Measurements from ENCODE around the gene EPHA5. TPM values are rescaled to one million over a fixed set of nuclear protein-coding genes. Genes with fewer than 3 reads are reported as not detected.

The EPHA5 gene
- total and polyA plus RNA-seq, 9 of the 15 experiments (the other 6 are each of a cell fraction or from before 2014, with no cell fraction given) = 0.04 TPM; not detected in 8

DNA sequence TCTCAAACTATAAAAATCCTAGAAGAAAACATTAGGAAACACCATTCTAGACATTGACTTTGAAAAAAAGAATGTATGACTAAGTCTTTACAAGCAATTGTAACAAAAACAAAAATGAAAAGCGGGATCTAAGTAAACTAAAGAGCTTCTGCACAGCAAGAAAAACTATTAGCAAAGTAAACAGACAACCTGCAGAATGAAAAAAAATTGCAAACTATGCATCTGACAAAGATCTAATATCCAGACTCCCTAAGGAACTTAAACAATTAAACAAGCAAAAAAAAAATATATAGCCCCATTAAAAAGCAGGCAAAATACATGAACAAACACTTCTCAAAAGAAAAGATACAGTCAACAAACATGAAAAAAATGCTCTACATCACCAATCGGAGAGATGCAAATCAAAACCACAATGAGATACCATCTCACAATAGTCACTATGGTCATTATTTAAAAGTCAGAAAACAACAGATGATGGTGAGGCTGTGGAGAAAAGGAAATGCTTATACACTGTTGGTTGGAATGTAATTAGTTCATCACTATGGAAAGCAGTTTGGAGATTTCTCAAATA is 168.1 kb downstream of the EPHA5 start:
- WGBS (ENCODE audit: insufficient coverage, low coverage, missing lambda C conversion rate) = 0% methylated on average over 2 of the region's 2 CpGs
- Histone ChIP-seq H2AFZ (ENCODE audit: low read depth, low read length) (no peak overlapping the region), H3K4me3 (no peak overlapping the region), H3K4me2 (ENCODE audit: insufficient read depth, low read length) (no peak overlapping the region), H3K9me1 (ENCODE audit: control insufficient read depth, insufficient read depth, low read length) (no peaks in the 10 kb centered on the region), H3K27ac (ENCODE audit: extremely low read depth, low read depth, low read length) (no peak overlapping the region), H3K9ac (ENCODE audit: insufficient read depth in 1 of 2, low read depth in 2 of 2, low read length in 2 of 2) (no peak overlapping the region), H3K27me3 (ENCODE audit: control insufficient read depth in 2 of 2, insufficient read depth in 2 of 2, low read length in 2 of 2) (no peaks in the 10 kb centered on the region), H3K79me2 (ENCODE audit: control insufficient read depth, insufficient read depth, low read length) (no peaks in the 10 kb centered on the region), H3K9me3 (replicated peaks; ENCODE audit: control insufficient read depth, insufficient read depth, low read depth, low read length) (no peaks in the 10 kb centered on the region), H3K4me1 (replicated peaks in 1 of 2; ENCODE audit: control insufficient read depth in 2 of 2, insufficient read depth in 2 of 2, low read length in 2 of 2) (no peaks in the 10 kb centered on the region), H3K36me3 (ENCODE audit: control insufficient read depth, insufficient read depth, low read length) (no peaks in the 10 kb centered on the region), H4K20me1 (replicated peaks; ENCODE audit: control insufficient read depth, insufficient read depth, low read length) (no peaks in the 10 kb centered on the region)
- POLR2A ChIA-PET = no interaction called here
- FAIRE-seq (no peak), ATAC-seq (no peak), DNase-seq (ENCODE audit: extremely low read depth in 1 of 4, low spot score in 3 of 4) (no peak)
- intact Hi-C loops (cut with micrococcal nuclease) = no loop called here
- BruUV-seq (replicated peaks) = no TSS peak
- CTCF ChIA-PET (ENCODE audit: low intra/inter-chr PET ratio) = no interaction called here
- in situ Hi-C loops (cut with MboI) = no loop called here
- TF ChIP-seq ZNF175 (CRISPR knock-in tag; IDR thresholded peaks at IDR 0.05; ENCODE audit: low read depth) = no peak
- TF ChIP-seq, protein P1, sequence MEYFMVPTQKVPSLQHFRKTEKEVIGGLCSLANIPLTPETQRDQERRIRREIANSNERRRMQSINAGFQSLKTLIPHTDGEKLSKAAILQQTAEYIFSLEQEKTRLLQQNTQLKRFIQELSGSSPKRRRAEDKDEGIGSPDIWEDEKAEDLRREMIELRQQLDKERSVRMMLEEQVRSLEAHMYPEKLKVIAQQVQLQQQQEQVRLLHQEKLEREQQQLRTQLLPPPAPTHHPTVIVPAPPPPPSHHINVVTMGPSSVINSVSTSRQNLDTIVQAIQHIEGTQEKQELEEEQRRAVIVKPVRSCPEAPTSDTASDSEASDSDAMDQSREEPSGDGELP (CRISPR knock-in tag; IDR thresholded peaks at IDR 0.05; ENCODE audit: borderline replicate concordance) = no peak
- TF ChIP-seq PTTG1 (tag; IDR thresholded peaks at IDR 0.05; ENCODE audit: low read depth) = no peak
- TF ChIP-seq CHD4 (IDR thresholded peaks at IDR 0.05; ENCODE audit: insufficient read depth, insufficient replicate concordance, low read depth, low read length, poor library complexity, severe bottlenecking) = no peak
- no peak for TF ChIP-seq BRD9 (IDR thresholded peaks at IDR 0.05; ENCODE audit: low read depth, partially characterized antibody)
- TF ChIP-seq, protein P2, sequence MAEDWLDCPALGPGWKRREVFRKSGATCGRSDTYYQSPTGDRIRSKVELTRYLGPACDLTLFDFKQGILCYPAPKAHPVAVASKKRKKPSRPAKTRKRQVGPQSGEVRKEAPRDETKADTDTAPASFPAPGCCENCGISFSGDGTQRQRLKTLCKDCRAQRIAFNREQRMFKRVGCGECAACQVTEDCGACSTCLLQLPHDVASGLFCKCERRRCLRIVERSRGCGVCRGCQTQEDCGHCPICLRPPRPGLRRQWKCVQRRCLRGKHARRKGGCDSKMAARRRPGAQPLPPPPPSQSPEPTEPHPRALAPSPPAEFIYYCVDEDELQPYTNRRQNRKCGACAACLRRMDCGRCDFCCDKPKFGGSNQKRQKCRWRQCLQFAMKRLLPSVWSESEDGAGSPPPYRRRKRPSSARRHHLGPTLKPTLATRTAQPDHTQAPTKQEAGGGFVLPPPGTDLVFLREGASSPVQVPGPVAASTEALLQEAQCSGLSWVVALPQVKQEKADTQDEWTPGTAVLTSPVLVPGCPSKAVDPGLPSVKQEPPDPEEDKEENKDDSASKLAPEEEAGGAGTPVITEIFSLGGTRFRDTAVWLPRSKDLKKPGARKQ (CRISPR knock-in tag; IDR thresholded peaks at IDR 0.05) = no peak
- no peak for TF ChIP-seq JUND (IDR thresholded peaks at IDR 0.05; ENCODE audit: borderline replicate concordance, low read depth, low read length)
- no peak for TF ChIP-seq JUND (tag; IDR thresholded peaks at IDR 0.05; ENCODE audit: borderline replicate concordance, low read depth, low read length)
- no peak for TF ChIP-seq NR2C1 (IDR thresholded peaks at IDR 0.05)
- no peak for TF ChIP-seq NR2C1 (tag; IDR thresholded peaks at IDR 0.05)
- no peak for TF ChIP-seq U2AF2 (optimal IDR thresholded peaks at IDR 0.05; ENCODE audit: low read depth, low read length)
- no peak for TF ChIP-seq PHF8 (IDR thresholded peaks at IDR 0.05; ENCODE audit: borderline replicate concordance, low read length)
- TF ChIP-seq, protein P3, sequence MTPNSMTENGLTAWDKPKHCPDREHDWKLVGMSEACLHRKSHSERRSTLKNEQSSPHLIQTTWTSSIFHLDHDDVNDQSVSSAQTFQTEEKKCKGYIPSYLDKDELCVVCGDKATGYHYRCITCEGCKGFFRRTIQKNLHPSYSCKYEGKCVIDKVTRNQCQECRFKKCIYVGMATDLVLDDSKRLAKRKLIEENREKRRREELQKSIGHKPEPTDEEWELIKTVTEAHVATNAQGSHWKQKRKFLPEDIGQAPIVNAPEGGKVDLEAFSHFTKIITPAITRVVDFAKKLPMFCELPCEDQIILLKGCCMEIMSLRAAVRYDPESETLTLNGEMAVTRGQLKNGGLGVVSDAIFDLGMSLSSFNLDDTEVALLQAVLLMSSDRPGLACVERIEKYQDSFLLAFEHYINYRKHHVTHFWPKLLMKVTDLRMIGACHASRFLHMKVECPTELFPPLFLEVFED (CRISPR knock-in tag; conservative IDR thresholded peaks at IDR 0.05) = no peak
- TF ChIP-seq, protein P4, sequence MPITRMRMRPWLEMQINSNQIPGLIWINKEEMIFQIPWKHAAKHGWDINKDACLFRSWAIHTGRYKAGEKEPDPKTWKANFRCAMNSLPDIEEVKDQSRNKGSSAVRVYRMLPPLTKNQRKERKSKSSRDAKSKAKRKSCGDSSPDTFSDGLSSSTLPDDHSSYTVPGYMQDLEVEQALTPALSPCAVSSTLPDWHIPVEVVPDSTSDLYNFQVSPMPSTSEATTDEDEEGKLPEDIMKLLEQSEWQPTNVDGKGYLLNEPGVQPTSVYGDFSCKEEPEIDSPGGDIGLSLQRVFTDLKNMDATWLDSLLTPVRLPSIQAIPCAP (CRISPR knock-in tag; IDR thresholded peaks at IDR 0.05; ENCODE audit: borderline replicate concordance) = no peak

Data from K562 (cell line).